ENCODE measurements around the gene UBE2J2. TPM values are rescaled to one million over a fixed set of nuclear protein-coding genes. Genes with fewer than 3 reads are reported as not detected.

The UBE2J2 gene
- total and polyA plus RNA-seq, 8 donors: 14.0 to 252 (median 46.5) TPM

DNA sequence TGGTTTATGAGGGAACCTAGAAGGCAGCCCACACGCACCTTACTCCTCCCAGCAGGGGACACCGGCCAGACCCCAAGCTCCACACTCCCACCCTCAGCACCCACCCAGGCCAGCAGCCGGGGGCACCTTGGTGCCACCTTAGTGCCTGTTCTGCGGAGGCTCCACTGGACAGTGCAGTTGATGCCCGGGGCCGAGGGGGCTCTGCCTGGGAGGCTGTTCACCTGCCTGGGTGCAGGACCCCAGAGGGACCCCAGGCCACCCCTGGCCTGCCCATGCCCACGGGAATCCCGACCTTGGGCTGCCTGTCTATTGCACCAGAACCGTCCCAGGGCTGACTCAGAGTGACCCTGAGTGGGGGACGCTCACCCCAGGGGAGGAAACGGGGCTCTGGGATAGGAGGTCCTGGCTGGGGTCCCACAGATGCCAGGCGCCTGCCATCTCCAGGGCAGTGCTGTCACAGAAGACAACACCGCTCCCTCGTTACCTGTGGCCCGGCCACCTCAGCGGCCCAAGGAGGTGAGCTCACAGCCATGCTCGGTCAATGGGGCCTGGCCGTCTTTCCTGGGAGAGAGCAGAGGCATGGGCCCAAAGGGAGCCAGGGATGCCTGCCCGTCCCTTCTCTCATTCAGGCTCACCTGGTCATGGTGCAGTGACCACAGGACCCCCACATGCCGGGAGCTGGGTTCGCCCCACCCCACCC is 7.3 kb upstream of the UBE2J2 start:
- TF ChIP-seq POLR2A (IDR thresholded peaks at IDR 0.05) (no peak), EP300 (IDR thresholded peaks at IDR 0.05) (no peak), POLR2AphosphoS5 (IDR thresholded peaks at IDR 0.05) (no peak)
- TF ChIP-seq, protein P1, sequence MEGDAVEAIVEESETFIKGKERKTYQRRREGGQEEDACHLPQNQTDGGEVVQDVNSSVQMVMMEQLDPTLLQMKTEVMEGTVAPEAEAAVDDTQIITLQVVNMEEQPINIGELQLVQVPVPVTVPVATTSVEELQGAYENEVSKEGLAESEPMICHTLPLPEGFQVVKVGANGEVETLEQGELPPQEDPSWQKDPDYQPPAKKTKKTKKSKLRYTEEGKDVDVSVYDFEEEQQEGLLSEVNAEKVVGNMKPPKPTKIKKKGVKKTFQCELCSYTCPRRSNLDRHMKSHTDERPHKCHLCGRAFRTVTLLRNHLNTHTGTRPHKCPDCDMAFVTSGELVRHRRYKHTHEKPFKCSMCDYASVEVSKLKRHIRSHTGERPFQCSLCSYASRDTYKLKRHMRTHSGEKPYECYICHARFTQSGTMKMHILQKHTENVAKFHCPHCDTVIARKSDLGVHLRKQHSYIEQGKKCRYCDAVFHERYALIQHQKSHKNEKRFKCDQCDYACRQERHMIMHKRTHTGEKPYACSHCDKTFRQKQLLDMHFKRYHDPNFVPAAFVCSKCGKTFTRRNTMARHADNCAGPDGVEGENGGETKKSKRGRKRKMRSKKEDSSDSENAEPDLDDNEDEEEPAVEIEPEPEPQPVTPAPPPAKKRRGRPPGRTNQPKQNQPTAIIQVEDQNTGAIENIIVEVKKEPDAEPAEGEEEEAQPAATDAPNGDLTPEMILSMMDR (IDR thresholded peaks at IDR 0.05): no peak
- no peaks in the 10 kb centered on the region for H3K9me3 ChIP-seq
- DNase-seq: no peak
- WGBS, 5 donors: 76 to 92% (median 88%) methylated on average over 9 to 21 of the region's 21 CpGs
- peaks cover 12 to 23% (median 17%) of the 10 kb centered on the region in 4 donors for H3K4me1 ChIP-seq
- peak overlapping the region in 4 of 5 donors; percentile 70 to 78 (median 76) for H3K27ac ChIP-seq
- H3K4me3 ChIP-seq: no peak overlapping the region
- no peaks in the 10 kb centered on the region for H3K36me3 ChIP-seq
- intact Hi-C loops (cut with DNase I; ENCODE audit: low total_unique reads): no loop called here
- H3K27me3 ChIP-seq: peaks cover 0 to 17% (median 0%) of the 10 kb centered on the region in 3 donors

DNA sequence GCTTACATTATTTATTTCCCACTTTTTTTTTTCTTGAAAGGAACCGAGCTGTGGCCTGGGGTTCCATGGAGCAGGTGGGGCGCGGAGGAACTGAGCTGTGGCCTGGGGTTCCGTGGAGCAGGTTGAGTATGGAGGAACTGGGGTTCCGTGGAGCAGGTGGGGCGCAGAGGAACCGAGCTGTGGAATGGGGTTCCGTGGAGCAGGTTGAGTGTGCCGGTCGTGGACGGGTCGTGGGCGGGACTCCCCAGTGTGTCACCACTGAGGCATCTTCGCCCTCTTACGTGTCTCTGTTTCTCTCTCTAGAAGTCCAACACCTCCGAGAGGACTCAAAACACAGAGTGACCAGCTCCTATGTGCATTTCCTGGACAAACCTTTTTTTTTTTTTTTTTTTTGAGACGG is 5.4 kb upstream of the UBE2J2 start:
- Histone ChIP-seq H3K9me3 (no peaks in the 10 kb centered on the region), H3K36me3 (no peaks in the 10 kb centered on the region), H3K4me3 (no peak overlapping the region), H3K27me3 (no peaks in the 10 kb centered on the region), H3K27ac (no peak overlapping the region), H3K4me1 (peaks cover 12 to 35% (median 28%) of the 10 kb centered on the region in 4 donors)
- 90 to 93% (median 92%) methylated on average over 16 to 17 of the region's 17 CpGs for WGBS, 5 donors
- intact Hi-C loops (cut with DNase I; ENCODE audit: low total_unique reads): no loop called here
- DNase-seq: no peak
- TF ChIP-seq, protein P1 (IDR thresholded peaks at IDR 0.05): no peak
- TF ChIP-seq EP300 (IDR thresholded peaks at IDR 0.05): no peak
- no peak for TF ChIP-seq POLR2AphosphoS5 (IDR thresholded peaks at IDR 0.05)
- no peak for TF ChIP-seq POLR2A (IDR thresholded peaks at IDR 0.05)

DNA sequence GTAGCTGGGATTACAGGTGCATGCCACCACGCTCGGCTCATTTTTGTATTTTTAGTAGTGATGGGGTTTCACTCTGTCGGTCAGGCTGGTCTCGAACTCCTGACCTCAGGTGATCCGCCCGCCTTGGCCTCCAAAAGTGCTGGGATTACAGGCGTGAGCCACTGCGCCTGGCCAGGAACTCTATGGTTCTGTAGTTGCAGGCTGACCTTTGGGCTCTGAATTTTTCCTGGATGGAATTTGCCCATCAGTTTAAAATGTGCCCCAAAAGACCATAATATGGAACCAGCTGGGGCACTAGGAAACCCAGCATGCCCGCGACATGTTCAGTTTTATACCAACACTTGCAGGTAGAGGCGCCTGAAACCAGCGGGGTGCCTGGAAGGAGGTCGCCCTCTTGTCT is 5.0 kb upstream of the UBE2J2 start:
- no peak for TF ChIP-seq POLR2AphosphoS5 (IDR thresholded peaks at IDR 0.05)
- TF ChIP-seq, protein P1 (IDR thresholded peaks at IDR 0.05): no peak
- TF ChIP-seq EP300 (IDR thresholded peaks at IDR 0.05): no peak
- no peak for TF ChIP-seq POLR2A (IDR thresholded peaks at IDR 0.05)
- intact Hi-C loops (cut with DNase I; ENCODE audit: low total_unique reads): no loop called here
- no peak for DNase-seq

DNA sequence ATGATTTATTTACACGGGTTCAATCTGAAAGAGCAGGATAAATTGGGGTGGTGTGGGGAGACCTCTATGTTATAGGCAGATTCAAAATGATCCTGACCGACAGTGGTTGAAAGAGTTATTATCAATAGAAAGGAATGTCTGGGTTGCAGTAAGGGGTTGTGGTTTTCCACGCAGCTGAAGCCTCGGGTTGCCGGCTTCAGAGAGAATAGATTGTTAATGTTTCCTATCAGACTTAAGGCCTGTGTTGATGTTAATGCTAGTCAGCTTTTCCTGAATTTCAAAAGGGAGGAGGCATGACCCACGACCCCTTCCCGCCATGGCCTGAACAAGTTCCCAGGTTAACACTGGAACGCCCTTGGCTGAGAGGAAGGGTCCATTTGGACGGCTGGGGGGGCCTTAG is 2.2 kb upstream of the UBE2J2 start:
- TF ChIP-seq, protein P1 (IDR thresholded peaks at IDR 0.05): no peak
- TF ChIP-seq POLR2AphosphoS5 (IDR thresholded peaks at IDR 0.05): no peak
- no peak for TF ChIP-seq POLR2A (IDR thresholded peaks at IDR 0.05)
- no peak for TF ChIP-seq EP300 (IDR thresholded peaks at IDR 0.05)
- Histone ChIP-seq H3K4me1 (peaks cover 22 to 40% (median 34%) of the 10 kb centered on the region in 4 donors), H3K36me3 (peaks cover 0 to 7% (median 6%) of the 10 kb centered on the region in 4 donors), H3K9me3 (no peaks in the 10 kb centered on the region), H3K27me3 (no peaks in the 10 kb centered on the region), H3K27ac (no peak overlapping the region), H3K4me3 (no peak overlapping the region)
- no peak for DNase-seq
- 70 to 76% (median 76%) methylated on average over 9 of the region's 9 CpGs for WGBS, 5 donors
- intact Hi-C loops (cut with DNase I; ENCODE audit: low total_unique reads): no loop called here

More for the DNA sequence above, 5.0 kb upstream of the UBE2J2 start:
- no peaks in the 10 kb centered on the region for H3K9me3 ChIP-seq
- H3K36me3 ChIP-seq: no peaks in the 10 kb centered on the region
- no peak overlapping the region for H3K27ac ChIP-seq
- 80 to 96% (median 94%) methylated on average over 13 of the region's 13 CpGs for WGBS, 5 donors
- peaks cover 12 to 35% (median 28%) of the 10 kb centered on the region in 4 donors for H3K4me1 ChIP-seq
- no peaks in the 10 kb centered on the region for H3K27me3 ChIP-seq
- no peak overlapping the region for H3K4me3 ChIP-seq

Data from stomach (tissue), 9 donors.